ENCODE results near the gene ADPRH.

Gene ADPRH

GRCh38 chr3:119595639-119596334 lies 16.5 kb downstream of the ADPRH start:
- in situ Hi-C loops (cut with MboI; ENCODE audit: low sequenced_read_pairs), result no loop called here
- Histone ChIP-seq H3K27me3 (ENCODE audit: low read depth) (no peaks in the 10 kb centered on the region), H3K4me3 (no peak overlapping the region), H3K36me3 (replicated peaks) (no peaks in the 10 kb centered on the region), H3K9me3 (no peaks in the 10 kb centered on the region; the same call in 1 of the 2 replicates), H3K4me1 (no peaks in the 10 kb centered on the region)
- no peak for DNase-seq (ENCODE audit: low spot score in 2 of 2)

- in situ Hi-C loops (cut with MboI; ENCODE audit: low sequenced_read_pairs), result no loop called here
- Histone ChIP-seq H3K27me3 (ENCODE audit: low read depth) (no peaks in the 10 kb centered on the region), H3K9me3 (no peaks in the 10 kb centered on the region), H3K4me3 (no peak overlapping the region), H3K36me3 (replicated peaks) (no peaks in the 10 kb centered on the region), H3K4me1 (peaks cover 6% of the 10 kb centered on the region)
- no peak for DNase-seq (ENCODE audit: low spot score in 2 of 2)
These were observed 17.1 kb downstream of the ADPRH start for GRCh38 chr3:119596398-119596797.

- DNase-seq (ENCODE audit: low spot score in 2 of 2), result no peak
- H3K27me3 ChIP-seq (ENCODE audit: low read depth), result no peaks in the 10 kb centered on the region
- H3K4me1 ChIP-seq, result peaks cover 17% of the 10 kb centered on the region
- no peaks in the 10 kb centered on the region for H3K36me3 ChIP-seq (replicated peaks)
- in situ Hi-C loops (cut with MboI; ENCODE audit: low sequenced_read_pairs), result no loop called here
- no peak within 1 kb of the TSS for H3K4me3 ChIP-seq
- H3K9me3 ChIP-seq, result no peaks in the 10 kb centered on the region
These were observed 18.4 kb downstream of the ADPRH start, which contains the start of gene PLA1A for GRCh38 chr3:119597548-119598288. TSS of gene PLA1A (plus strand) at chr3:119597885. CDS start at chr3:119597914, 29 bp downstream.

GRCh38 chr3:119598410-119599098 lies 19.3 kb downstream of the ADPRH start:
- Histone ChIP-seq H3K27me3 (ENCODE audit: low read depth) (no peaks in the 10 kb centered on the region), H3K9me3 (no peaks in the 10 kb centered on the region), H3K4me3 (no peak overlapping the region), H3K36me3 (replicated peaks) (no peaks in the 10 kb centered on the region), H3K4me1 (peaks cover 25% of the 10 kb centered on the region)
- no peak for DNase-seq (ENCODE audit: low spot score in 2 of 2)
- in situ Hi-C loops (cut with MboI; ENCODE audit: low sequenced_read_pairs), result no loop called here

GRCh38 chr3:119599558-119600174 lies 20.4 kb downstream of the ADPRH start:
- Histone ChIP-seq H3K4me1 (peaks cover 28% of the 10 kb centered on the region), H3K27me3 (ENCODE audit: low read depth) (no peaks in the 10 kb centered on the region), H3K36me3 (replicated peaks) (no peaks in the 10 kb centered on the region), H3K9me3 (no peaks in the 10 kb centered on the region), H3K4me3 (no peak overlapping the region)
- no peak for DNase-seq (ENCODE audit: low spot score in 2 of 2)
- in situ Hi-C loops (cut with MboI; ENCODE audit: low sequenced_read_pairs), result no loop called here

- Histone ChIP-seq H3K4me1 (peaks cover 28% of the 10 kb centered on the region), H3K36me3 (replicated peaks) (no peaks in the 10 kb centered on the region), H3K27me3 (ENCODE audit: low read depth) (no peaks in the 10 kb centered on the region), H3K4me3 (no peak overlapping the region), H3K9me3 (no peaks in the 10 kb centered on the region)
- in situ Hi-C loops (cut with MboI; ENCODE audit: low sequenced_read_pairs), result no loop called here
- peak in 1 of 2 experiments; percentile 41 for DNase-seq (ENCODE audit: low spot score in 2 of 2)
These were observed 21.4 kb downstream of the ADPRH start for GRCh38 chr3:119600732-119601131.

GRCh38 chr3:119601154-119601553 lies 21.9 kb downstream of the ADPRH start:
- in situ Hi-C loops (cut with MboI; ENCODE audit: low sequenced_read_pairs), result no loop called here
- no peak for DNase-seq (ENCODE audit: low spot score in 2 of 2)
- Histone ChIP-seq H3K27me3 (ENCODE audit: low read depth) (no peaks in the 10 kb centered on the region), H3K4me1 (peaks cover 28% of the 10 kb centered on the region), H3K9me3 (no peaks in the 10 kb centered on the region), H3K36me3 (replicated peaks) (no peaks in the 10 kb centered on the region), H3K4me3 (no peak overlapping the region)

GRCh38 chr3:119602676-119603075 lies 23.4 kb downstream of the ADPRH start:
- no peaks in the 10 kb centered on the region for H3K36me3 ChIP-seq (replicated peaks)
- H3K27me3 ChIP-seq (ENCODE audit: low read depth), result no peaks in the 10 kb centered on the region
- DNase-seq (ENCODE audit: low spot score in 2 of 2), result peak; percentile 41 to 79
- no peaks in the 10 kb centered on the region for H3K9me3 ChIP-seq
- no peak overlapping the region for H3K4me3 ChIP-seq
- in situ Hi-C loops (cut with MboI; ENCODE audit: low sequenced_read_pairs), result no loop called here
- H3K4me1 ChIP-seq, result peaks cover 28% of the 10 kb centered on the region

- Histone ChIP-seq H3K36me3 (replicated peaks) (no peaks in the 10 kb centered on the region), H3K9me3 (no peaks in the 10 kb centered on the region), H3K4me1 (peaks cover 39% of the 10 kb centered on the region), H3K27me3 (ENCODE audit: low read depth) (no peaks in the 10 kb centered on the region), H3K4me3 (no peak overlapping the region)
- DNase-seq (ENCODE audit: low spot score in 2 of 2), result no peak
- in situ Hi-C loops (cut with MboI; ENCODE audit: low sequenced_read_pairs), result no loop called here
These were observed 25.6 kb downstream of the ADPRH start for GRCh38 chr3:119604878-119605277.

GRCh38 chr3:119608405-119609000 lies 29.2 kb downstream of the ADPRH start:
- peak; percentile 25 to 52 for DNase-seq (ENCODE audit: low spot score in 2 of 2)
- in situ Hi-C loops (cut with MboI; ENCODE audit: low sequenced_read_pairs), result no loop called here
- Histone ChIP-seq H3K4me1 (peaks cover 15% of the 10 kb centered on the region), H3K9me3 (no peaks in the 10 kb centered on the region), H3K4me3 (no peak overlapping the region), H3K36me3 (replicated peaks) (no peaks in the 10 kb centered on the region), H3K27me3 (ENCODE audit: low read depth) (no peaks in the 10 kb centered on the region)

- no peaks in the 10 kb centered on the region for H3K36me3 ChIP-seq (replicated peaks)
- no peak overlapping the region for H3K4me3 ChIP-seq
- no peaks in the 10 kb centered on the region for H3K27me3 ChIP-seq (ENCODE audit: low read depth)
- no peak for DNase-seq (ENCODE audit: low spot score in 2 of 2)
- in situ Hi-C loops (cut with MboI; ENCODE audit: low sequenced_read_pairs), result no loop called here
- no peaks in the 10 kb centered on the region for H3K9me3 ChIP-seq
- peaks cover 11% of the 10 kb centered on the region for H3K4me1 ChIP-seq
These were observed 30.0 kb downstream of the ADPRH start for GRCh38 chr3:119609301-119609700.

GRCh38 chr3:119611664-119612063 lies 32.4 kb downstream of the ADPRH start:
- in situ Hi-C loops (cut with MboI; ENCODE audit: low sequenced_read_pairs), result no loop called here

GRCh38 chr3:119613201-119613600 lies 33.9 kb downstream of the ADPRH start:
- Histone ChIP-seq H3K9me3 (no peaks in the 10 kb centered on the region), H3K27me3 (ENCODE audit: low read depth) (no peaks in the 10 kb centered on the region), H3K4me3 (no peak overlapping the region), H3K4me1 (peaks cover 8% of the 10 kb centered on the region), H3K36me3 (replicated peaks) (no peaks in the 10 kb centered on the region)
- in situ Hi-C loops (cut with MboI; ENCODE audit: low sequenced_read_pairs), result no loop called here
- no peak for DNase-seq (ENCODE audit: low spot score in 2 of 2)

More at GRCh38 chr3:119611664-119612063, 32.4 kb downstream of the ADPRH start:
- Histone ChIP-seq H3K4me1 (peaks cover 11% of the 10 kb centered on the region), H3K9me3 (no peaks in the 10 kb centered on the region), H3K4me3 (no peak overlapping the region), H3K27me3 (ENCODE audit: low read depth) (no peaks in the 10 kb centered on the region), H3K36me3 (replicated peaks) (no peaks in the 10 kb centered on the region)
- DNase-seq (ENCODE audit: low spot score in 2 of 2), result no peak
